HG03457 (cell line): ENCODE results near the gene GFER.
"Not testable (repeated sequence)": the region's sequence is repeated elsewhere in the genome, so short reads cannot be mapped to it uniquely, and the experiment has no call there.

Experiments used
- ATAC-seq: cut with Tn5 transposase; IDR thresholded peaks from one replicate; pipeline ENCODE4 v1.9.1; 2021; ENCODE audit warnings: moderate number of reproducible peaks; ENCODE audit not compliant: unreplicated experiment

Gene GFER

GRCh38 chr16:2004795-2005517 lies 21.0 kb downstream of the GFER start:
- ATAC-seq, result no peak

GRCh38 chr16:2005646-2006045 lies 21.7 kb downstream of the GFER start:
- no peak for ATAC-seq

- ATAC-seq, result no peak
These were observed 22.3 kb downstream of the GFER start for GRCh38 chr16:2006317-2006716.

GRCh38 chr16:2007081-2007836 lies 23.3 kb downstream of the GFER start:
- no peak for ATAC-seq

- ATAC-seq, result no peak
These were observed 24.1 kb downstream of the GFER start for GRCh38 chr16:2008009-2008526.

GRCh38 chr16:2008631-2009163 lies 24.7 kb downstream of the GFER start:
- no peak for ATAC-seq

GRCh38 chr16:2009164-2009711 lies 25.2 kb downstream of the GFER start:
- peak; percentile 31 for ATAC-seq

- ATAC-seq, result peak; percentile 60
These were observed 26.0 kb downstream of the GFER start, which contains the start of gene ZNF598 for GRCh38 chr16:2009791-2010510. Gene ZNF598, minus strand, starts transcription at chr16:2009821.

GRCh38 chr16:2011726-2012125 lies 27.7 kb downstream of the GFER start:
- not testable (repeated sequence) for ATAC-seq

- no peak for ATAC-seq
These were observed 29.5 kb downstream of the GFER start for GRCh38 chr16:2013527-2013926.

- ATAC-seq, result no peak
These were observed 31.3 kb downstream of the GFER start for GRCh38 chr16:2015117-2015946.

- ATAC-seq, result no peak
These were observed 31.9 kb downstream of the GFER start for GRCh38 chr16:2015947-2016208.

- ATAC-seq, result no peak
These were observed 32.5 kb downstream of the GFER start for GRCh38 chr16:2016407-2016922.

GRCh38 chr16:2019518-2019920 lies 35.5 kb downstream of the GFER start, which contains the start of gene NPW:
Gene NPW, plus strand, starts transcription at chr16:2019785.
- no peak for ATAC-seq

- ATAC-seq, result no peak
These were observed 36.2 kb downstream of the GFER start for GRCh38 chr16:2019921-2020831.

GRCh38 chr16:2022723-2023091 lies 38.7 kb downstream of the GFER start:
- ATAC-seq, result no peak

GRCh38 chr16:2023092-2024031 lies 39.4 kb downstream of the GFER start:
- ATAC-seq, result no peak

GRCh38 chr16:2024032-2024420 lies 40.0 kb downstream of the GFER start:
- no peak for ATAC-seq
